GM12878 (cell line): ENCODE measurements around the gene SMPDL3A.

Source experiments
- EZH2 ChIP-seq: IDR thresholded peaks from 2 replicates; pipeline ENCODE4 v1.6.1; 2012; ENCODE audit warnings: low read depth, mild to moderate bottlenecking, control low read depth, inconsistent platforms, low read length, borderline replicate concordance; ENCODE audit not compliant: control insufficient read depth
- KDM1A ChIP-seq: fragments of 200-600 bp; sonication (generic); IDR thresholded peaks from 2 replicates; pipeline ENCODE4 v1.6.1; 2016; ENCODE audit warnings: borderline replicate concordance
- SP1 ChIP-seq: IDR thresholded peaks from one replicate; pipeline ENCODE4 v1.6.1; 2011; ENCODE audit warnings: low read depth, low read length

GRCh38 chr6:122753000-122753687, 35.9 kb upstream of the SMPDL3A start:
- no peak for TF ChIP-seq EZH2
- TF ChIP-seq SP1 = no peak
- no peak for TF ChIP-seq KDM1A
